Panc1 (cell line): ENCODE data around the gene EFR3B.

ENCODE experiments used
- POLR2AphosphoS5 ChIP-seq: IDR thresholded peaks from 2 replicates; pipeline ENCODE4 v1.6.1; 2012; ENCODE audit warnings: mild to moderate bottlenecking, low read depth, low read length, moderate library complexity
- TCF7L2 ChIP-seq: IDR thresholded peaks from 2 replicates; pipeline ENCODE4 v1.6.1; 2011; ENCODE audit warnings: mild to moderate bottlenecking, low read depth, low read length, inconsistent platforms
- TF ChIP-seq, protein P1 (sequence below): fragments of 450-650 bp; IDR thresholded peaks from 2 replicates; pipeline ENCODE4 v1.5.1; 2017; ENCODE audit warnings: mild to moderate bottlenecking
- TF ChIP-seq, protein P2 (sequence below), 2 experiments: IDR thresholded peaks; 2 replicates each; pipeline ENCODE4 v1.6.1; 2011 to 2012; ENCODE audit warnings: low read depth in 2 of 2, control low read depth in 1 of 2, low read length in 1 of 2, mild to moderate bottlenecking in 1 of 2, moderate library complexity in 1 of 2; ENCODE audit not compliant: insufficient read depth in 1 of 2

DNA sequence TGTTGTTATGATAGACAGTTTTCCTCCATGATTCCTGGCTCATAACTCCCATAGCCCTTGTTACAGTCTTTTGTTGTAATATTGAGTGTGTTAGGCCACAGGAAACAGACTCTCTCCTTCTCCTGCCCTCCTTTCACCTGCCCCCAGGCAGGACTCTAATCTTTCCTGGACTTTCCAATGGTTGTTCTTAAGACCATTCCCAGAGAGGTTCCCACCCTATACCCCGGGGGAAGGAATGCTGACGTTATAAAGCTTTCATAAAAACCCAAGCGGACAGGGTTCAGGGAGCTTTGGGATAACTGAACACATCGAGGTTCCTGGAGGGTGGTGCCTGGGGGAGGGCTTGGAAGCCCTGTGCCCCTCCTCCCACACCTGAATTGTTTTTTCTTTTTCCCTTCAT is 2.8 kb upstream of the EFR3B start:
- TF ChIP-seq, protein P1, sequence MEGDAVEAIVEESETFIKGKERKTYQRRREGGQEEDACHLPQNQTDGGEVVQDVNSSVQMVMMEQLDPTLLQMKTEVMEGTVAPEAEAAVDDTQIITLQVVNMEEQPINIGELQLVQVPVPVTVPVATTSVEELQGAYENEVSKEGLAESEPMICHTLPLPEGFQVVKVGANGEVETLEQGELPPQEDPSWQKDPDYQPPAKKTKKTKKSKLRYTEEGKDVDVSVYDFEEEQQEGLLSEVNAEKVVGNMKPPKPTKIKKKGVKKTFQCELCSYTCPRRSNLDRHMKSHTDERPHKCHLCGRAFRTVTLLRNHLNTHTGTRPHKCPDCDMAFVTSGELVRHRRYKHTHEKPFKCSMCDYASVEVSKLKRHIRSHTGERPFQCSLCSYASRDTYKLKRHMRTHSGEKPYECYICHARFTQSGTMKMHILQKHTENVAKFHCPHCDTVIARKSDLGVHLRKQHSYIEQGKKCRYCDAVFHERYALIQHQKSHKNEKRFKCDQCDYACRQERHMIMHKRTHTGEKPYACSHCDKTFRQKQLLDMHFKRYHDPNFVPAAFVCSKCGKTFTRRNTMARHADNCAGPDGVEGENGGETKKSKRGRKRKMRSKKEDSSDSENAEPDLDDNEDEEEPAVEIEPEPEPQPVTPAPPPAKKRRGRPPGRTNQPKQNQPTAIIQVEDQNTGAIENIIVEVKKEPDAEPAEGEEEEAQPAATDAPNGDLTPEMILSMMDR, result no peak
- TF ChIP-seq TCF7L2 (no peak), POLR2AphosphoS5 (no peak)
- TF ChIP-seq, protein P2, sequence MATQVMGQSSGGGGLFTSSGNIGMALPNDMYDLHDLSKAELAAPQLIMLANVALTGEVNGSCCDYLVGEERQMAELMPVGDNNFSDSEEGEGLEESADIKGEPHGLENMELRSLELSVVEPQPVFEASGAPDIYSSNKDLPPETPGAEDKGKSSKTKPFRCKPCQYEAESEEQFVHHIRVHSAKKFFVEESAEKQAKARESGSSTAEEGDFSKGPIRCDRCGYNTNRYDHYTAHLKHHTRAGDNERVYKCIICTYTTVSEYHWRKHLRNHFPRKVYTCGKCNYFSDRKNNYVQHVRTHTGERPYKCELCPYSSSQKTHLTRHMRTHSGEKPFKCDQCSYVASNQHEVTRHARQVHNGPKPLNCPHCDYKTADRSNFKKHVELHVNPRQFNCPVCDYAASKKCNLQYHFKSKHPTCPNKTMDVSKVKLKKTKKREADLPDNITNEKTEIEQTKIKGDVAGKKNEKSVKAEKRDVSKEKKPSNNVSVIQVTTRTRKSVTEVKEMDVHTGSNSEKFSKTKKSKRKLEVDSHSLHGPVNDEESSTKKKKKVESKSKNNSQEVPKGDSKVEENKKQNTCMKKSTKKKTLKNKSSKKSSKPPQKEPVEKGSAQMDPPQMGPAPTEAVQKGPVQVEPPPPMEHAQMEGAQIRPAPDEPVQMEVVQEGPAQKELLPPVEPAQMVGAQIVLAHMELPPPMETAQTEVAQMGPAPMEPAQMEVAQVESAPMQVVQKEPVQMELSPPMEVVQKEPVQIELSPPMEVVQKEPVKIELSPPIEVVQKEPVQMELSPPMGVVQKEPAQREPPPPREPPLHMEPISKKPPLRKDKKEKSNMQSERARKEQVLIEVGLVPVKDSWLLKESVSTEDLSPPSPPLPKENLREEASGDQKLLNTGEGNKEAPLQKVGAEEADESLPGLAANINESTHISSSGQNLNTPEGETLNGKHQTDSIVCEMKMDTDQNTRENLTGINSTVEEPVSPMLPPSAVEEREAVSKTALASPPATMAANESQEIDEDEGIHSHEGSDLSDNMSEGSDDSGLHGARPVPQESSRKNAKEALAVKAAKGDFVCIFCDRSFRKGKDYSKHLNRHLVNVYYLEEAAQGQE (IDR thresholded peaks at IDR 0.05; ENCODE audit: insufficient read depth in 1 of 2, low read depth in 2 of 2, low read length in 1 of 2), result no peak
